Caco-2 (cell line): ENCODE results near the gene CLEC10A. TPM values are rescaled to one million over a fixed set of nuclear protein-coding genes. Genes with fewer than 3 reads are reported as not detected.

Experiments
- BruUV-seq: library from RNA; stranded (reverse); fragments of 400-500 nt; replicated peaks from 2 replicates; lab custom pipeline; 2021; lab: Mats Ljungman, UMichigan
- CTCF ChIA-PET: fragments of 300-600 bp; sonication (Branson Sonifier 250); formaldehyde crosslinking; loops from one replicate; lab custom pipeline; 2022; ENCODE audit warnings: antibody characterized with exemption; lab: Charles Lee
- POLR2A ChIA-PET: fragments of 300-600 bp; sonication (Branson Sonifier 250); formaldehyde crosslinking; loops from one replicate; lab custom pipeline; 2022; ENCODE audit warnings: antibody characterized with exemption; lab: Charles Lee
- DNase-seq, 2 experiments: peaks; one replicate each; pipeline versions ENCODE4 v3.0.0 to v3.0.0-alpha.2; 2020 to 2022
- H3K27me3 ChIP-seq: replicated peaks from 2 replicates; pipeline ENCODE4 v1.6.0; 2011; ENCODE audit warnings: low read length; ENCODE audit not compliant: control insufficient read depth, insufficient read depth
- H3K36me3 ChIP-seq: 2 replicates; pipeline ENCODE4 v1.5.1; 2011; ENCODE audit warnings: low read length; ENCODE audit not compliant: control insufficient read depth, insufficient read depth
- H3K4me1 ChIP-seq: fragments of 250-450 bp; sonication (Bioruptor Pico); 2 replicates; pipeline ENCODE4 v1.5.1; 2020; ENCODE audit warnings: mild to moderate bottlenecking
- H3K4me3 ChIP-seq: 2 replicates; pipeline ENCODE4 v1.5.1; 2011; ENCODE audit warnings: low read depth, mild to moderate bottlenecking, control low read depth, low read length
- H3K9me3 ChIP-seq: fragments of 250-450 bp; sonication (Bioruptor Pico); 2 replicates; pipeline ENCODE4 v1.5.1; 2020; ENCODE audit warnings: mild to moderate bottlenecking, moderate library complexity
- H3K27ac Mint-ChIP-seq: one replicate; pipeline ENCODE4 v1.8.0; 2022; ENCODE audit warnings: mixed read lengths; ENCODE audit not compliant: unreplicated experiment
- H3K27me3 Mint-ChIP-seq: one replicate; pipeline ENCODE4 v1.8.0; 2022; ENCODE audit warnings: mixed read lengths; ENCODE audit not compliant: insufficient read depth, unreplicated experiment
- H3K36me3 Mint-ChIP-seq: one replicate; pipeline ENCODE4 v1.8.0; 2022; ENCODE audit warnings: mild to moderate bottlenecking, mixed read lengths; ENCODE audit not compliant: insufficient read depth, unreplicated experiment
- H3K4me1 Mint-ChIP-seq: one replicate; pipeline ENCODE4 v1.8.0; 2022; ENCODE audit warnings: low read depth, mixed read lengths; ENCODE audit not compliant: unreplicated experiment
- H3K4me3 Mint-ChIP-seq: one replicate; pipeline ENCODE4 v1.8.0; 2022; ENCODE audit warnings: mild to moderate bottlenecking, moderate library complexity, mixed read lengths; ENCODE audit not compliant: unreplicated experiment
- H3K9me3 Mint-ChIP-seq: one replicate; pipeline ENCODE4 v1.8.0; 2022; ENCODE audit warnings: mixed read lengths; ENCODE audit not compliant: unreplicated experiment
- intact Hi-C: fragments of 100-400 bp; cut with micrococcal nuclease; formaldehyde crosslinking; loops from one replicate; pipeline ENCODE4 v1.10.0; 2022; ENCODE audit not compliant: unreplicated experiment
- total RNA-seq: library from RNA; stranded (reverse); gene quantifications from 2 replicates; pipeline ENCODE4 v1.2.3, GENCODE V29; 2022
- TF ChIP-seq, protein P1 (sequence below), 2 experiments: fragments of 200-600 bp in 1 of 2; IDR thresholded peaks; 1 replicate in 1 of 2; 2 replicates in 1 of 2; pipeline versions ENCODE4 v1.5.1 to v1.8.0; 2011 to 2022; ENCODE audit warnings: antibody characterized with exemption in 1 of 2, control low read depth in 1 of 2, inconsistent platforms in 1 of 2, low read depth in 1 of 2, low read length in 1 of 2, mild to moderate bottlenecking in 1 of 2, moderate library complexity in 1 of 2; ENCODE audit not compliant: insufficient read depth in 1 of 2, severe bottlenecking in 1 of 2, unreplicated experiment in 1 of 2

CLEC10A gene
- total RNA-seq, 1 experiment from 2014 or later: not detected

DNA sequence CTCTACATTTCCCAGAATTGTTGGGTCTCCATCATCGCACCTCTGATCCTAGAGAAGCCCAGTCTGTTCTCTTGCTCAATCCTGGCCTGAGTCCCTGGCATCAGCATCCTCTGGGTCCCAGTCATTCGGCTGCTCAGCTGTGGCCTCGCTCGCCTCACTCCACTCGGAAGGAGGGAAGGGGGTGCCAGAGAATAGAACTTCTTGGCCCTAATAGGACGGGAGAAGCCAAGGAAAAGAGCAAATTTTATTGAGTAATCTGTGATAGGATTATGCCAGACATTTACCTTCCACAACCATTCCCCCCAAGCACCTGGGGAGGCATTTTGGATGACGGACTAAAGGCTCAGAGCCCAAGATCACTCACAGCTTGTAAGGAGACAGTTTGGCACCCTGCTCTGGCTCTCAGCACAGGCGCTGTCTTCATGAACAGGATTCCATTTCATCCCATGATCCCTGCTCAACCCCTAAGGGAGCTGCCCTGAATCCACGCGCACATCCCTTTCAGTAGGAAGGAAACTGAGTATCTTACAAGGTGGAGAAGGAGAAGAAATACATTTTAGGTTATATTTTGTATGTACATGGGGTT lies 498 bp upstream of the CLEC10A start:
- Histone ChIP-seq H3K9me3 (no peaks in the 10 kb centered on the region), H3K4me3 (no peak overlapping the region), H3K27me3 (no peaks in the 10 kb centered on the region), H3K4me1 (no peaks in the 10 kb centered on the region), H3K36me3 (no peaks in the 10 kb centered on the region)
- Mint-ChIP-seq H3K4me3 (no peak overlapping the region), H3K27me3 (no peaks in the 10 kb centered on the region), H3K27ac (no peak overlapping the region), H3K4me1 (peaks cover 6% of the 10 kb centered on the region), H3K9me3 (no peaks in the 10 kb centered on the region), H3K36me3 (peaks cover 6% of the 10 kb centered on the region)
- CTCF ChIA-PET: no interaction called here
- BruUV-seq: no TSS peak
- intact Hi-C loops: no loop called here
- TF ChIP-seq, protein P1, sequence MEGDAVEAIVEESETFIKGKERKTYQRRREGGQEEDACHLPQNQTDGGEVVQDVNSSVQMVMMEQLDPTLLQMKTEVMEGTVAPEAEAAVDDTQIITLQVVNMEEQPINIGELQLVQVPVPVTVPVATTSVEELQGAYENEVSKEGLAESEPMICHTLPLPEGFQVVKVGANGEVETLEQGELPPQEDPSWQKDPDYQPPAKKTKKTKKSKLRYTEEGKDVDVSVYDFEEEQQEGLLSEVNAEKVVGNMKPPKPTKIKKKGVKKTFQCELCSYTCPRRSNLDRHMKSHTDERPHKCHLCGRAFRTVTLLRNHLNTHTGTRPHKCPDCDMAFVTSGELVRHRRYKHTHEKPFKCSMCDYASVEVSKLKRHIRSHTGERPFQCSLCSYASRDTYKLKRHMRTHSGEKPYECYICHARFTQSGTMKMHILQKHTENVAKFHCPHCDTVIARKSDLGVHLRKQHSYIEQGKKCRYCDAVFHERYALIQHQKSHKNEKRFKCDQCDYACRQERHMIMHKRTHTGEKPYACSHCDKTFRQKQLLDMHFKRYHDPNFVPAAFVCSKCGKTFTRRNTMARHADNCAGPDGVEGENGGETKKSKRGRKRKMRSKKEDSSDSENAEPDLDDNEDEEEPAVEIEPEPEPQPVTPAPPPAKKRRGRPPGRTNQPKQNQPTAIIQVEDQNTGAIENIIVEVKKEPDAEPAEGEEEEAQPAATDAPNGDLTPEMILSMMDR (IDR thresholded peaks at IDR 0.05; ENCODE audit: insufficient read depth in 1 of 2, low read depth in 1 of 2, low read length in 1 of 2, severe bottlenecking in 1 of 2, unreplicated experiment in 1 of 2): no peak
- no peak for DNase-seq
- POLR2A ChIA-PET: no interaction called here

DNA sequence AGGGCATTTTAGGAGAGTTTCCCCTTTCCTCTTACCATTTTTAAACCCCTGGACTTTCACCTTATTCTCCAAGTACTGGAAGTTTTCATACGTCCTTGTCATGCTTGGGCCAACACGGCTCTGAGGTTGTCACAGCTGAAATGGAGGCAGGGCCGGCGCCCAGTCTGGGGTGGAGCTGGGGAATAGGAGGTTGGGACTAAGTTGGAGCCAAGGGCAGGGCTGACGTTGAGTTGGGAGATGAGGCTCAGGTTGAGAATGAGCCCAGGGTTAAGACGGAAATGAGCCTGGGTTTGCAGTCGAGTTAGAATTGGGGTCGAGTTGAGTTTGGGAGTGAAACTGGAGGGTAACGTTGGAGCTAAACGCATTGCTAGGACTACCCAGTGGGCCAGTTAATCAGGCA lies 1.3 kb downstream of the CLEC10A start:
- no peaks in the 10 kb centered on the region for H3K27me3 Mint-ChIP-seq
- H3K9me3 ChIP-seq: no peaks in the 10 kb centered on the region
- ChIA-PET CTCF (no interaction called here), POLR2A (no interaction called here)
- H3K4me3 ChIP-seq: no peak overlapping the region
- intact Hi-C loops: no loop called here
- TF ChIP-seq, protein P1 (IDR thresholded peaks at IDR 0.05; ENCODE audit: insufficient read depth in 1 of 2, low read depth in 1 of 2, low read length in 1 of 2, severe bottlenecking in 1 of 2, unreplicated experiment in 1 of 2): no peak
- no peak for DNase-seq
- BruUV-seq: no TSS peak
- H3K36me3 ChIP-seq: no peaks in the 10 kb centered on the region
- H3K27ac Mint-ChIP-seq: no peak overlapping the region
- no peaks in the 10 kb centered on the region for H3K27me3 ChIP-seq
- H3K4me3 Mint-ChIP-seq: no peak overlapping the region
- H3K4me1 ChIP-seq: no peaks in the 10 kb centered on the region
- H3K36me3 Mint-ChIP-seq: no peaks in the 10 kb centered on the region
- H3K4me1 Mint-ChIP-seq: no peaks in the 10 kb centered on the region
- H3K9me3 Mint-ChIP-seq: no peaks in the 10 kb centered on the region

DNA sequence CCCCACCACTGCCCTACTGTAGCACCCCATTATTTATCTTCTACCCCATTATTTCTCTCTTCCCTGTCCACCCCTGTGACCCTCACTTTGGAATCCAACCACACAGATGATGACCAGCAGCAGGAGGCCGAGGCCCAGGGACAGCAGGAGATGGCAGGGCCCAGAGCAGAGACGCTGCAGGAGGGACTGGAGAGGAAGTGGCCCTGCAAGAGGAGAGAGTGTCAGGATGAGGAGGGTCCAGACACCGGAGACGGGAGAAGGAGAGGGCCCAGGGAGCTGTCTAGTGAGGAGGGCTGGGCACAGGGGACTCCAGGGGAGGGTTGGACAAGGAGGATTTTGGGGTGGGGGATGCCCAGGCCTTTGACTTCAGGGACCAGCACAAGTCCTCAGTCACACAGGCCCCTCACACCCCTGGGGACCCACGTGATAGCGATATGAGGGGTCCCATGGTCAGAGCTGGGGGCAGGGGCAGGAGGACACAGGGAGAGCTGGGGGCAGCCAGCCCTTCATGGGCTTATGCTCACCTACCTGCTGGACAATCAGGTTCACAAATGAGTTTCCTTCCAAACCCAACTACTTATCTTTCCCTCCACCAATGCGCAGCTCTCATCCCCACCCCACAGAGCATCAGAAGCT lies 2.0 kb downstream of the CLEC10A start:
- ChIA-PET POLR2A (no interaction called here), CTCF (no interaction called here)
- H3K36me3 Mint-ChIP-seq: no peaks in the 10 kb centered on the region
- Histone ChIP-seq H3K9me3 (no peaks in the 10 kb centered on the region), H3K4me3 (no peak overlapping the region), H3K4me1 (no peaks in the 10 kb centered on the region), H3K27me3 (no peaks in the 10 kb centered on the region), H3K36me3 (no peaks in the 10 kb centered on the region)
- no peaks in the 10 kb centered on the region for H3K9me3 Mint-ChIP-seq
- intact Hi-C loops: no loop called here
- no peak for DNase-seq
- H3K4me3 Mint-ChIP-seq: no peak overlapping the region
- no TSS peak for BruUV-seq
- no peak overlapping the region for H3K27ac Mint-ChIP-seq
- H3K27me3 Mint-ChIP-seq: no peaks in the 10 kb centered on the region
- no peaks in the 10 kb centered on the region for H3K4me1 Mint-ChIP-seq
- TF ChIP-seq, protein P1 (IDR thresholded peaks at IDR 0.05; ENCODE audit: insufficient read depth in 1 of 2, low read depth in 1 of 2, low read length in 1 of 2, severe bottlenecking in 1 of 2, unreplicated experiment in 1 of 2): no peak
